Kidney epithelial cell (primary cell): ENCODE results near the gene TTC5. TPM values are rescaled to one million over a fixed set of nuclear protein-coding genes. Genes with fewer than 3 reads are reported as not detected.
A peak's percentile ranks its signal among the peaks of the same experiment; 100 is the strongest.
"Not testable (repeated sequence)": the region's sequence is repeated elsewhere in the genome, so short reads cannot be mapped to it uniquely, and the experiment has no call there.

Source experiments
- DNase-seq: peaks from one replicate; pipeline ENCODE4 v3.0.0-alpha.2; 2010; ENCODE audit warnings: low read depth
- H3K27me3 ChIP-seq: 2 replicates; pipeline ENCODE4 v1.6.0; 2011; ENCODE audit warnings: low read length; ENCODE audit not compliant: control insufficient read depth, insufficient read depth
- H3K36me3 ChIP-seq: 2 replicates; pipeline ENCODE4 v1.5.1; 2011; ENCODE audit warnings: low read length; ENCODE audit not compliant: control insufficient read depth, insufficient read depth
- H3K4me3 ChIP-seq: 2 replicates; pipeline ENCODE4 v1.5.1; 2011; ENCODE audit warnings: low read depth, mild to moderate bottlenecking, control low read depth, low read length
- total RNA-seq: library from RNA; depleted of rRNA; stranded (reverse); fragments of >200 nt; gene quantifications from 2 replicates; pipeline ENCODE4 v1.2.3, GENCODE V29; 2015
- TF ChIP-seq, protein P1 (sequence below): IDR thresholded peaks from 2 replicates; pipeline ENCODE4 v1.5.1; 2011; ENCODE audit warnings: mild to moderate bottlenecking, moderate library complexity, low read length, control low read depth, inconsistent platforms; ENCODE audit not compliant: insufficient read depth, poor library complexity, severe bottlenecking

TTC5 gene
- total RNA-seq, 1 donor from 2014 or later: 10.9 TPM

DNA sequence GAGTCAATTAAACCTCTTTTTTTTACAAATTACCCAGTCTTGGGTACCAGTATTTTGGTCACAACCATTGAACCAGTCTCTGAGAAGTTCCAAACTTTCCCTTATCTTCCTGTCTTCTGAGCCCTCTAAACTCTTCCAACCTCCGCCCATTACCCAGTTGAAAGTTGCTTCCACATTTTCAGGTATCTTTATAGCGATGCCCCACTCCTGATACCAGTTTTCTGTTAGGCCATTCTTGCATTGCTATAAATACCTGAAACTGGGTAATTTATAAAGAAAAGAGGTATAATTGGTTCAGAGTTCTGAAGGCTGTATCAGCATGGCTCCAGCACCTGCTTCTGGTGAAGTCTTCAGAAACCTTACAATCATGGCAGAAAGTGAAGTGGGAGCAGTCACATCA is 31.7 kb downstream of the TTC5 start:
- no peaks in the 10 kb centered on the region for H3K36me3 ChIP-seq
- TF ChIP-seq, protein P1, sequence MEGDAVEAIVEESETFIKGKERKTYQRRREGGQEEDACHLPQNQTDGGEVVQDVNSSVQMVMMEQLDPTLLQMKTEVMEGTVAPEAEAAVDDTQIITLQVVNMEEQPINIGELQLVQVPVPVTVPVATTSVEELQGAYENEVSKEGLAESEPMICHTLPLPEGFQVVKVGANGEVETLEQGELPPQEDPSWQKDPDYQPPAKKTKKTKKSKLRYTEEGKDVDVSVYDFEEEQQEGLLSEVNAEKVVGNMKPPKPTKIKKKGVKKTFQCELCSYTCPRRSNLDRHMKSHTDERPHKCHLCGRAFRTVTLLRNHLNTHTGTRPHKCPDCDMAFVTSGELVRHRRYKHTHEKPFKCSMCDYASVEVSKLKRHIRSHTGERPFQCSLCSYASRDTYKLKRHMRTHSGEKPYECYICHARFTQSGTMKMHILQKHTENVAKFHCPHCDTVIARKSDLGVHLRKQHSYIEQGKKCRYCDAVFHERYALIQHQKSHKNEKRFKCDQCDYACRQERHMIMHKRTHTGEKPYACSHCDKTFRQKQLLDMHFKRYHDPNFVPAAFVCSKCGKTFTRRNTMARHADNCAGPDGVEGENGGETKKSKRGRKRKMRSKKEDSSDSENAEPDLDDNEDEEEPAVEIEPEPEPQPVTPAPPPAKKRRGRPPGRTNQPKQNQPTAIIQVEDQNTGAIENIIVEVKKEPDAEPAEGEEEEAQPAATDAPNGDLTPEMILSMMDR: no peak
- H3K27me3 ChIP-seq: no peaks in the 10 kb centered on the region
- H3K4me3 ChIP-seq: no peak overlapping the region
- no peak for DNase-seq

DNA sequence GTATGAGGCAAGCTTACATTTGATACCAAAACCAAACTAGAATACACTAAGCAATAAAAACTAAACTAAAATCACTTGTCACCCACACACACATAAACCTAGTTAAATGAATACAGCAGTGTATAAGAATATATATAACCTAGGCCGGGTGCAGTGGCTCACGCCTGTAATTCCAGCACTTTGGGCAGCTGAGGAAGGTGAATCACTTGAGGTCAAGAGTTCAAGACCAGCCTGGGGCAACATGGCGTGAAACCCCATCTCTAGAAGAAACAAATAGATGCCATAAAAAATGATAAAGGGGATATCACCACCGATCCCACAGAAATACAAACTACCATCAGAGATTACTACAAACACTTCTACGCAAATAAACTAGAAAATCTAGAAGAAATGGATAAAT is 41.4 kb downstream of the TTC5 start:
- H3K36me3 ChIP-seq, H3K27me3 ChIP-seq, H3K4me3 ChIP-seq, DNase-seq: not testable (repeated sequence)

DNA sequence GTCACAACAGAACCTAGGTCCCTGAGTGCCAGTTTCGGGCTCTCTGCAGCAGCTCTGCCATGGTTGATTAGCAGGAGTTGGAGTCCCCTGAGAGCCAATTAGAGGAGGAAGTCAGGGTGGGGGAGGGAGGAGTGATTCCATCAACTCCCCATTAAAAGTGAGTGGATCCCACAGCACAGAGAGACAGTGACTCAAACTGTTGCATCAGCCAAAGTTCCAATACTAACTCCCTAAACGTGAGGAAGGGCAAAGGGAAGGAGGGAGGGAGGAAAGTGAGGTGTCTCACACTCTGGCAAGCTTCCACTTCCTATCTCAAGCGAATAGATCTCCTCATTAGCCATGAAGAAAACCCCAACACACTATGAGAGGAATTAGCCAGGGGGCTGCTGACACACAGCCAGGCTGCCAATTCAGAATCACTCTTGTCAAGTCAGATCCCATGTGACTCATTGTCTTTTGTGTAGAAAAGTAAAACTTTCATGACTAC is 43.1 kb downstream of the TTC5 start:
- DNase-seq: peak; percentile 26
- Histone ChIP-seq H3K27me3 (no peaks in the 10 kb centered on the region), H3K4me3 (no peak overlapping the region), H3K36me3 (no peaks in the 10 kb centered on the region)
- TF ChIP-seq, protein P1: no peak

DNA sequence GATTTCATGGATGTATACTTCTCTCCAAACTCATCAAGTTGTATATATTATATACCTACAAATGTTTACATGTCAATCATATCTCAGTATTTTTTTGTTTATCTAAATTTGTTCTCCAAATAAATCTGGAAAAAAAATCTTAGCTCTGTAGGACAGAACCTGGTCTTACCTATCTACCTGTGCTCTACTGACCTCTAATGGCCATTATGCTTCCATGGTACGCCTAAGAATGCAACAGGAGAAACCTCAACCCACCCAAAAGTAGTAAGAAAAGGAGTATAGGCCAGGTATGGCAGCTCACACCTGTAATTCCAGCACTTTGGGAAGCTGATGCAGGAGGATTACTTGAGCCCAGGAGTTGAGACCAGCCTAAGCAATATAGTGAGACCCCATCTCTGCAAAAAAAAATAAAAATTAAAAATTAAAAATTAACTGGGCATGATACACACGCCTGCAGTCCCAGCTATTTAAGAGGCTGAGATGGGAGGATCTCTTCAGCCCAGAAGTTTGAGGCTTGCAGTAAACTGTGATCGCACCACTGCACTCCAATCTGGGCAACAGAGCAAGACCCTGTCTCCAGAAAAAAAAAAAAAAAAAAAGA is 58.0 kb downstream of the TTC5 start:
- no peaks in the 10 kb centered on the region for H3K36me3 ChIP-seq
- TF ChIP-seq, protein P1: peak; percentile 20
- no peak for DNase-seq
- H3K27me3 ChIP-seq: no peaks in the 10 kb centered on the region
- H3K4me3 ChIP-seq: no peak overlapping the region

Other genes with a start within 250 kb of the TTC5 start
- gene OR4L1, start 245.9 kb downstream of the TTC5 start, total RNA-seq: not detected in 2 replicates
- not detected in 2 replicates for gene OR4K17, start 195.2 kb downstream of the TTC5 start, total RNA-seq
- not detected in 2 replicates for gene OR4N5, start 167.1 kb downstream of the TTC5 start, total RNA-seq
- not detected in 2 replicates for gene OR11G2, start 115.1 kb downstream of the TTC5 start, total RNA-seq
- not detected in 2 replicates for gene OR11H6, start 82.2 kb downstream of the TTC5 start, total RNA-seq
- gene OR11H7, start 77.0 kb downstream of the TTC5 start, total RNA-seq: not detected in 2 replicates
- gene OR11H4, start 66.7 kb downstream of the TTC5 start, total RNA-seq: not detected in 2 replicates
- gene CCNB1IP1, start 27.3 kb upstream of the TTC5 start, total RNA-seq: 236 and 246 TPM in 2 replicates
- gene PARP2, start 37.7 kb upstream of the TTC5 start, total RNA-seq: 16.2 and 22.2 TPM in 2 replicates
- 15.5 and 24.1 TPM in 2 replicates for gene TEP1, start 107.5 kb upstream of the TTC5 start, total RNA-seq
- 0.08 TPM in 1 of 2 replicates, not detected in the other for gene KLHL33, start 130.2 kb upstream of the TTC5 start, total RNA-seq
- gene OSGEP, start 148.9 kb upstream of the TTC5 start, total RNA-seq: 46.6 and 61.1 TPM in 2 replicates
- 297 and 328 TPM in 2 replicates for gene APEX1, start 149.3 kb upstream of the TTC5 start, total RNA-seq
- 25.1 and 25.9 TPM in 2 replicates for gene PIP4P1, start 155.5 kb upstream of the TTC5 start, total RNA-seq
- 96.5 and 98.0 TPM in 2 replicates for gene PNP, start 163.5 kb upstream of the TTC5 start, total RNA-seq
- not detected in 2 replicates for gene RNASE10, start 199.6 kb upstream of the TTC5 start, total RNA-seq